Ishikawa (cell line): Measurements from ENCODE around the gene ABLIM2.

Experiments used
- CEBPB ChIP-seq: IDR thresholded peaks from 2 replicates; pipeline ENCODE4 v1.6.1; 2012
- EGR1 ChIP-seq: IDR thresholded peaks from 2 replicates; pipeline ENCODE4 v1.6.1; 2012
- EP300 ChIP-seq: IDR thresholded peaks from 2 replicates; pipeline ENCODE4 v1.6.1; 2012; ENCODE audit warnings: borderline replicate concordance
- FOXM1 ChIP-seq: IDR thresholded peaks from 2 replicates; pipeline ENCODE4 v1.6.1; 2012; ENCODE audit warnings: low read depth, borderline replicate concordance
- MAX ChIP-seq: IDR thresholded peaks from 2 replicates; pipeline ENCODE4 v1.6.1; 2012
- NFIC ChIP-seq: IDR thresholded peaks from 2 replicates; pipeline ENCODE4 v1.6.1; 2012
- RAD21 ChIP-seq: IDR thresholded peaks from 2 replicates; pipeline ENCODE4 v1.6.1; 2012; ENCODE audit warnings: low read depth
- TAF1 ChIP-seq: IDR thresholded peaks from 2 replicates; pipeline ENCODE4 v1.6.1; 2012; ENCODE audit warnings: low read depth, mild to moderate bottlenecking
- TCF12 ChIP-seq: IDR thresholded peaks from 2 replicates; pipeline ENCODE4 v1.6.1; 2012; ENCODE audit warnings: low read depth
- TEAD4 ChIP-seq: IDR thresholded peaks from 2 replicates; pipeline ENCODE4 v1.6.1; 2012
- YY1 ChIP-seq: IDR thresholded peaks from 2 replicates; pipeline ENCODE4 v1.6.1; 2012; ENCODE audit warnings: low read depth
- TF ChIP-seq, protein P1 (sequence below): IDR thresholded peaks from 2 replicates; pipeline ENCODE4 v1.6.1; 2012

- TF ChIP-seq TEAD4: no peak
- no peak for TF ChIP-seq FOXM1
- no peak for TF ChIP-seq YY1
- no peak for TF ChIP-seq RAD21
- no peak for TF ChIP-seq MAX
- TF ChIP-seq, protein P1, sequence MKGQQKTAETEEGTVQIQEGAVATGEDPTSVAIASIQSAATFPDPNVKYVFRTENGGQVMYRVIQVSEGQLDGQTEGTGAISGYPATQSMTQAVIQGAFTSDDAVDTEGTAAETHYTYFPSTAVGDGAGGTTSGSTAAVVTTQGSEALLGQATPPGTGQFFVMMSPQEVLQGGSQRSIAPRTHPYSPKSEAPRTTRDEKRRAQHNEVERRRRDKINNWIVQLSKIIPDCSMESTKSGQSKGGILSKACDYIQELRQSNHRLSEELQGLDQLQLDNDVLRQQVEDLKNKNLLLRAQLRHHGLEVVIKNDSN: no peak
- no peak for TF ChIP-seq TCF12
- no peak for TF ChIP-seq EP300
- no peak for TF ChIP-seq TAF1
- TF ChIP-seq NFIC: no peak
- TF ChIP-seq CEBPB: no peak
- TF ChIP-seq EGR1: no peak
Measured at GRCh38 chr4:8189551-8190466, 31.2 kb upstream of the ABLIM2 start.
